Choroid plexus epithelial cell (primary cell): ENCODE measurements around the gene TNPO2.
"Not testable (repeated sequence)": the region's sequence is repeated elsewhere in the genome, so short reads cannot be mapped to it uniquely, and the experiment has no call there.

Source experiments
- DNase-seq: peaks from one replicate; pipeline ENCODE4 v3.0.0-alpha.2; 2010; ENCODE audit warnings: low read depth
- H3K4me3 ChIP-seq: 2 replicates; pipeline ENCODE4 v1.5.1; 2011; ENCODE audit warnings: low read depth, mild to moderate bottlenecking, control low read depth, low read length, moderate library complexity
- TF ChIP-seq, protein P1 (sequence below): conservative IDR thresholded peaks from 2 replicates; pipeline ENCODE4 v1.5.1; 2011; ENCODE audit warnings: low read depth, mild to moderate bottlenecking, control low read depth, inconsistent platforms, low read length, moderate library complexity

The TNPO2 gene

DNA sequence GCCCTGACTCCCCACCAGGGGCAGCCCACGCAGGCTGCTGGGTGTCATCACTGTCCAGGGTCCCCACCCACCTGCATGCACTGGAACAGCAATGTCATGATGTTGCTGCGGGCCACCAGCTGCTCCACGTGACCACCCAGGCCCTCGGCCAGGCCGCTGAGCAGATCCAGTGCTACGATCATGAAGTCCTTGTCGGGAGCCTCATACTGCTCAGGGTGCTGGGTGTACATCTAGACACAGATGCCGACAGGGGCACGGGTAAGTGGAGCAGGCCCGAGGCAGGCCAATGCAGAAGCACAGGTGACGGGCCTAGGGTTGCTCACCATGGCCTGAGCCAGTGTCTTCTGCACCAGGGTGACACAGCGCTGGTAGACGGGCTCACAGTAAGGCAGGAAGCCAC, 18.6 kb downstream of the TNPO2 start:
- TF ChIP-seq, protein P1, sequence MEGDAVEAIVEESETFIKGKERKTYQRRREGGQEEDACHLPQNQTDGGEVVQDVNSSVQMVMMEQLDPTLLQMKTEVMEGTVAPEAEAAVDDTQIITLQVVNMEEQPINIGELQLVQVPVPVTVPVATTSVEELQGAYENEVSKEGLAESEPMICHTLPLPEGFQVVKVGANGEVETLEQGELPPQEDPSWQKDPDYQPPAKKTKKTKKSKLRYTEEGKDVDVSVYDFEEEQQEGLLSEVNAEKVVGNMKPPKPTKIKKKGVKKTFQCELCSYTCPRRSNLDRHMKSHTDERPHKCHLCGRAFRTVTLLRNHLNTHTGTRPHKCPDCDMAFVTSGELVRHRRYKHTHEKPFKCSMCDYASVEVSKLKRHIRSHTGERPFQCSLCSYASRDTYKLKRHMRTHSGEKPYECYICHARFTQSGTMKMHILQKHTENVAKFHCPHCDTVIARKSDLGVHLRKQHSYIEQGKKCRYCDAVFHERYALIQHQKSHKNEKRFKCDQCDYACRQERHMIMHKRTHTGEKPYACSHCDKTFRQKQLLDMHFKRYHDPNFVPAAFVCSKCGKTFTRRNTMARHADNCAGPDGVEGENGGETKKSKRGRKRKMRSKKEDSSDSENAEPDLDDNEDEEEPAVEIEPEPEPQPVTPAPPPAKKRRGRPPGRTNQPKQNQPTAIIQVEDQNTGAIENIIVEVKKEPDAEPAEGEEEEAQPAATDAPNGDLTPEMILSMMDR = no peak
- no peak overlapping the region for H3K4me3 ChIP-seq
- no peak for DNase-seq

DNA sequence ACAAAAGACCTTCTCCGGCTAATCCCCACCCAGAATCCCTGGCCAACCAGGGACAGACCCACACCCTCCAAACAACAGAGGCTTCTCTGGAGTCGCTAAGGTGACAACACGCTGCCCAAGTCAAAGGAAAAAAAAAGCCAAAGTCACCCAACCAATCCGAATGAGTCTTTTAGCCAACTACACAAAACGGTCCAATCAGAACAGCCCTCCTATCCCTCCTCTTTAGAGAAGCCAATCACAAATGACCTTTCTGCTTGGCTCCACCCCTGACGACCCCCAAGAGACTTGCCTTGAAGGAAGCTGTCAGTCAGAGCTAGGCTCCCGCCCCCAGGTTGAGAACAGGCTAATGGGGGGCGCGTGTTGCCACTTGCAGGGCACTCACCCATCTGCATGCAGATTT, 20.7 kb downstream of the TNPO2 start:
- H3K4me3 ChIP-seq = no peak overlapping the region
- peak; percentile 65 for DNase-seq
- TF ChIP-seq, protein P1 = no peak

DNA sequence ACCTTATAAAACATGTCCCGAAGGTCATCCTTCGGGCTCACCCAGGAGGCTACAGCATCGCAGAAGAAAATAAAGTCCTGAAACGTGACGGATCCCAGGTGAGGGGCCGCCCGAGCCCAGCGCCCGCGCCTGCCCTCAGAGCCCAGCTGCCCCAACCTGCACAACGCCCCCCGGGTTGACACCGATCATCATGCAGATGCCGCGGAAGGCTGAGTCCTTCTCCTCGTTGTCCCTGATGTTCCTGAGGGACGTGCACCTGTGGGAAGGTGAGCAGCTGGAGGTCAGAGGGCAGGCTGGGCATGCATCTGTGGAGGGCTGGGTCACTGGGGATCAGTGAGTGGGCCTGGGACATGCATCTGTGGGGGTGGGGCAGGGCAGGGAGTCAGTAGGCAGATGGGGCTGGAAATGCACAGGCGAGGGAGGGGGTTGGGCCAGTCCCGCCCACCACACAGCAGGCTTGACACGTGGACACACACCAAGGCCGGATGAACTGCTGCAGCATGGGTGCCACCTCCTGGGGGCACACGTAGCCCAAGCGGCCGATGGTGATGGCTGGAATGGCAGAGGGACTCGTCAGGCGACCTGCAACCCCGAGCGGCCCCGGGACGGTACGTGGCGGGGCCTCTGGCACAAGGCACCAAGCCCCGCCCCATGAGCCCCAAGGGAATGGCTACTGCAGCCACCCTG, 22.0 kb downstream of the TNPO2 start:
- no peak overlapping the region for H3K4me3 ChIP-seq
- DNase-seq = no peak

DNA sequence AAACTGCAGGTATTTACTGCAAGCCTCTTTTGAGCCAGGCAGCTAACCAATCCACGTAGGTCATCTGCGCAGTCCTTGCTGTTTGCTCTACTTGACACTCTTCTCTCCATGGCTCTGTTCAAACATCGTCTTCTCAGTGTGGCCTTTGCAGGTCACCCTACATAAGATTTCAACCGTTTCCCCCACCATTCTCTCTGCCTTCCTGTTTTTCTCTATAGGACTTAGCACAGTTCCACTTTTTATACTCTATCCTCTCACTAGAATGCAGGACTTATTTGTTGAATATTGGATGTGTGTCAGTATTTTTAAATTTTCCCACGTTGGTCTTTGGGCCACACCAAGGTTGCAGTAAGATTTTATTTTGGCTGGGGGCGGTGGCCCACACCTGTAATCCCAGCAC, 25.6 kb downstream of the TNPO2 start:
- TF ChIP-seq, protein P1 = no peak
- H3K4me3 ChIP-seq = no peak overlapping the region
- DNase-seq = no peak

More for the DNA sequence above, 22.0 kb downstream of the TNPO2 start:
- TF ChIP-seq, protein P1 = no peak

DNA sequence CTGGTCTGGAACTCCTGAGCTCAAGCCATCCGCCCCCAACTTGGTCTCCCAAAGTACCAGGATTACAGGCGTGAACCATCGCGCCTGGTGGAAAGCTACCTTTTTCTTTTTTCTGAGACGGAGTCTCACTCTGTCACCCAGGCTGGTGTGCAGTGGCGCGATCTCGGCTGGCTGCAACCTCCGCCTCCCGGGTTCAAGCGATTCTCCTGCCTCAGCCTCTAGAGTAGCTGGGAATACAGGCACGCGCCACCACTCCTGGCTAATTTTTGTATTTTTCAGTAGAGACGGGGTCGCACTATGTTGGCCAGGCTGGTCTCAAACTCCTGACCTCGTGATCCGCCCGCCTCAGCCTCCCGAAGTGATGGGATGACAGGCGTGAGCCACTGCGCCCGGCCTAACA, 26.3 kb downstream of the TNPO2 start:
- H3K4me3 ChIP-seq, DNase-seq: not testable (repeated sequence)

DNA sequence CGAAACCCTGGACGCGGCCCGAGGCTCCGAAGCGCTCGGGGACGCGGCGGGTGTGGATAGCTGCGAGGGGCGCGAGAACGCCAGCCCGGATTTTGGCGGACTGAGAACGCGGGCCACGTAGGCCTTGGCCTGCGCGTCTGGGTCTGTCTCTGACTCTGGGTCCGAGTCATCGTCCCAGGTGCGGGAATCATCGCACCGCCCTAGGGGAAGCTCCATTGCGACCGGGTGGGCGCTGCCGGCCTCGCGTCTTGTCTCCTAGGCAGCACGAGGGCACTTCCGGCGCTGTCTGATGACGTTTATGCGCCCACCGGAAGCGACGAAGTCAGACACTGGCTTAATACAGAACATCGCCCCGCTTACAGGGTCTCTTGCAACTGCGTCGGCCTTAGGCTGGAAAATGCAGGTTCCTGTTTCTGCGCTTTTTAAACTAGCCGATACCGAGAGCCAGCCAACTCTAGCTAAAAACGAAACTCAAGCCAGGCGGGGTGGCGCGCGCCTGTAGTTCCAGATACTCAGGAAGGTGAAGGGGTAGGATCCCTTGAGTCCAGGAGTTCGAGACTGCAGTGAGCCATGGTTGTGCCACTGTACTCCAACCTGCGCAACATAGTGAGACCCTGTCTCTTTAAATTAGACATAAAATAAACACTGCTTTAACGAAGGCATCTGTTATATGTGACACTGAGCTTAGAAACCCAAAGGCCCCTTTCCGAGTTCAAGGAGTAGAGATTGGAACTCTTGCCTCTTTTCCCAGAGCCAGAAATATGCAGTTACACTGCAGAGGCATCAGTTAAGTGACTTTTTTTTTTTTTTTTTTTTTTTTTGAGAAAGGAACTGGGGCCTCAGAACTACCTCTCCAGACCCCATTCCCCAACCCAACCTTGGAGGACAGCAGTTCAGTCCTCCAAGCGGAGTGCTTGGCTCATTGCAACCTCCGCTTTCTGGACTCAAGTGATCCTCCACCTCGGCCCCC, 27.1 kb downstream of the TNPO2 start, which contains the start of gene FBXW9:
Gene FBXW9 (minus strand): TSS at position 266 of the 970 bp plus-strand sequence. CDS start 50 bp downstream, at position 216.
- DNase-seq = peak; percentile 97
- H3K4me3 ChIP-seq = peak within 1 kb of the TSS; percentile 93
- TF ChIP-seq, protein P1 = no peak

DNA sequence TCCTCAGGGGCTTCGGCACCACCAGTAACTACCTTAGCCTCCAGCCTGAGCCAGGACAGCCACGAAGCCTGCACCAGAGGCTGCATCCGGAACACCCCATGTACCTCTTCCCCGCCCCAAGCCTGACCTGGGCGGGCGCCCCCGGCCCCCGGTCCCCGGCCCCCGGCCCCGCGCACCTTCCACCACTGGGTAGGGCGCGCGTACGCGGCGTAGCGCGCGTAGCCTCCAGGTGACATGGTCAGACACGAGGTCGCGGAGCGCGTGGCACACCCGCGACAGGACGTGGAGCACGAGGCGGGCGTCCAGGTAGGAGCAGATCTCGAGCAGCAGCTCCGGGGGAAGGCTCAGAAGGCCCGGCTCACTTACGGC, 27.8 kb downstream of the TNPO2 start:
- TF ChIP-seq, protein P1 = no peak
- DNase-seq = no peak

More for the DNA sequence above, 27.8 kb downstream of the TNPO2 start:
- peak overlapping the region; percentile 93 for H3K4me3 ChIP-seq
